AG09319 (cell line): ENCODE data around the gene GNB2.
A peak's percentile ranks its signal among the peaks of the same experiment; 100 is the strongest.

Experiments used
- DNase-seq: peaks from one replicate; pipeline ENCODE4 v3.0.0-alpha.2; 2010; ENCODE audit warnings: low read depth; ENCODE audit errors: extremely low read depth
- TF ChIP-seq, protein P1 (sequence below): IDR thresholded peaks from 2 replicates; pipeline ENCODE4 v1.5.1; 2011; ENCODE audit warnings: low read depth, mild to moderate bottlenecking, inconsistent platforms, low read length, moderate library complexity

Gene GNB2

GRCh38 chr7:100673302-100673941 is at the start of gene GNB2:
TSS of gene GNB2 (plus strand) at chr7:100673740. CDS start at chr7:100676266, 2,526 bp downstream.
- TF ChIP-seq, protein P1, sequence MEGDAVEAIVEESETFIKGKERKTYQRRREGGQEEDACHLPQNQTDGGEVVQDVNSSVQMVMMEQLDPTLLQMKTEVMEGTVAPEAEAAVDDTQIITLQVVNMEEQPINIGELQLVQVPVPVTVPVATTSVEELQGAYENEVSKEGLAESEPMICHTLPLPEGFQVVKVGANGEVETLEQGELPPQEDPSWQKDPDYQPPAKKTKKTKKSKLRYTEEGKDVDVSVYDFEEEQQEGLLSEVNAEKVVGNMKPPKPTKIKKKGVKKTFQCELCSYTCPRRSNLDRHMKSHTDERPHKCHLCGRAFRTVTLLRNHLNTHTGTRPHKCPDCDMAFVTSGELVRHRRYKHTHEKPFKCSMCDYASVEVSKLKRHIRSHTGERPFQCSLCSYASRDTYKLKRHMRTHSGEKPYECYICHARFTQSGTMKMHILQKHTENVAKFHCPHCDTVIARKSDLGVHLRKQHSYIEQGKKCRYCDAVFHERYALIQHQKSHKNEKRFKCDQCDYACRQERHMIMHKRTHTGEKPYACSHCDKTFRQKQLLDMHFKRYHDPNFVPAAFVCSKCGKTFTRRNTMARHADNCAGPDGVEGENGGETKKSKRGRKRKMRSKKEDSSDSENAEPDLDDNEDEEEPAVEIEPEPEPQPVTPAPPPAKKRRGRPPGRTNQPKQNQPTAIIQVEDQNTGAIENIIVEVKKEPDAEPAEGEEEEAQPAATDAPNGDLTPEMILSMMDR = no peak
- peak; percentile 99 for DNase-seq

- DNase-seq = no peak
- TF ChIP-seq, protein P1 = no peak
These were observed 49.4 kb upstream of the GNB2 start for GRCh38 chr7:100623951-100624824.

- no peak for DNase-seq
- TF ChIP-seq, protein P1 = no peak
These were observed 47.5 kb upstream of the GNB2 start for GRCh38 chr7:100626055-100626454.

GRCh38 chr7:100626530-100627237 is 46.9 kb upstream of the GNB2 start:
- DNase-seq = peak; percentile 54
- TF ChIP-seq, protein P1 = no peak

DNA sequence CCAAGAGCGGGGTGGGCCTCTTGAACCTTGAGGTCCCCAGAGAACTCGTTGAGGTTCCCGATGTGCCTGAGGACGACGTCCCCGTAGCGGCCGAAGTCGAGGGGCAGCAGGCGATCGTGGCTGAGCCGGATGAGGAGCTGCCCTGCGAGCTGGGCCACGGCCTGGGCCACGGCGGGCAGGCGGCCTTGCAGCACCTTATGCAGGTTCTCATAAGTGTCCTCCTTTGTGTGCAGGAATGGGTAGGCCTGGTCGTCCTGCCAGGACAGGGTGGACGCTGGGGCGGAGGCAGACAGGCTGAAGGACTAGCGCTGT is 46.3 kb upstream of the GNB2 start:
- TF ChIP-seq, protein P1 = no peak
- DNase-seq = no peak

DNA sequence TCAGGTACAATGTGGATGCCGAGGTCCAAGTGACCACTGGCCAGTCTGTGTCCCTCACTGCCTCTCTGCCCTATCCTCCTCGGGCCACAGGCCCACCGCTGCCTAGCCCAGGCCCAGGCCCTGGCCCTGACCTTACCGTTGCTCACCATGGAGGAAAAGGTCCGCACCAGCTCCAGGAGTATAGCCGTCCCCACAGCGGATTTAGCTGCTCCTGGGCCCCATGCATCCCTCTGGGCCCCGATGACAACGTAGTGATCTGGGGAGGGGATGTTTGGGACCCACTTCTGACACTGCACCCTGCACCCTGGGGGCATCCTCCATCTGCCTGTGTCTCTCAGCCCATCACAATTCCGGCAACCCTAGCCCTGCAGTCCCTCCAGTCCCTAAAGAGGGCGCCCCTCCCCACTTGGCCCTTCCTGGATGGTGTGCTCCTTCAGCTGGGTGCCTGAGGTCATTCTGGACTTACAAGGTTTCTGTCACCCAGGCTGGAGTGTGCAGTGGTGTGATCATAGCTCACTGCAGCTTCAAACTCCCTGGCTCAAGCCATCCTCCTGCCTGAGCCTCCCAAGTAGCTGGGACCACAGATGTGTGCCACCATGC is 44.3 kb upstream of the GNB2 start:
- no peak for DNase-seq
- TF ChIP-seq, protein P1 = peak; percentile 16

DNA sequence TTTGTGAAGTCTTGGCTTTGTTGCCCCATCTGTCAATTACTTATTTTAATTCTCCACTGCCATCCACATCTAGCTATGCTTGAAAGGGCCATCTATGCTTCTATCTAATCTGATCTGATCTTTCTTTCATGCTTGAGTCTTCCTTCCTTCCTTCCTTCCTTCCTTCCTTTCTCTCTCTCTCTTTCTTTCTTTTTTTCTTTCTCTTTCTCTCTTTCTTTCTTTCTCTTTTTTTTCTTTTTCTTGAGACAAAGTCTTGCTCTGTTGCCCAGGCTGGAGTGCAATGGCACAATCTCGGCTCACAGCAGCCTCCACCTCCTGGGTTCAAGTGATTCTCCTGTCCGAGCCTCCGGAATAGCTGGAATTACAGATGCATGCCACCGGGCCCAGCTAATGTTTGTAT is 43.5 kb upstream of the GNB2 start:
- TF ChIP-seq, protein P1 = no peak
- DNase-seq = no peak
